HepG2 (cell line): Measurements from ENCODE around the gene AKAP10.

ENCODE experiments used
- EZH2 ChIP-seq: conservative IDR thresholded peaks from 2 replicates; pipeline ENCODE4 v1.6.1; 2012; ENCODE audit warnings: mild to moderate bottlenecking, low read depth, low read length, moderate library complexity
- MEF2D ChIP-seq: sonication (generic); formaldehyde crosslinking; IDR thresholded peaks from 2 replicates; pipeline ENCODE4 v1.5.1; 2020; ENCODE audit warnings: mild to moderate bottlenecking, missing genetic modification reagents
- NR3C1 ChIP-seq: sonication (generic); formaldehyde crosslinking; IDR thresholded peaks from 2 replicates; pipeline ENCODE4 v1.4.0; 2020; ENCODE audit warnings: missing genetic modification reagents
- SIN3A ChIP-seq: IDR thresholded peaks from 2 replicates; pipeline ENCODE4 v1.6.1; 2011; ENCODE audit warnings: low read depth, mild to moderate bottlenecking, control low read depth, low read length, borderline replicate concordance
- ZNF605 ChIP-seq: sonication (generic); formaldehyde crosslinking; IDR thresholded peaks from 2 replicates; pipeline ENCODE4 v1.8.0; 2022; ENCODE audit warnings: mild to moderate bottlenecking, missing genetic modification reagents

GRCh38 chr17:19992803-19993713, 15.4 kb upstream of the AKAP10 start:
- TF ChIP-seq MEF2D (CRISPR knock-in tag) (no peak), EZH2 (no peak), SIN3A (no peak), ZNF605 (CRISPR knock-in tag) (no peak), NR3C1 (no peak)
